HFFc6 (cell line): Measurements from ENCODE around the gene ITPK1. TPM values are rescaled to one million over a fixed set of nuclear protein-coding genes. Genes with fewer than 3 reads are reported as not detected.

Source experiments
- DNase-seq: peaks from one replicate; pipeline ENCODE4 v3.0.0-alpha.2; 2018
- H3K27ac Mint-ChIP-seq: 2 replicates; pipeline ENCODE4 v1.8.0; 2020; ENCODE audit warnings: mild to moderate bottlenecking, mixed read lengths
- H3K27me3 Mint-ChIP-seq: 2 replicates; pipeline ENCODE4 v1.8.0; 2021; ENCODE audit warnings: mild to moderate bottlenecking, moderate library complexity, mixed read lengths; ENCODE audit not compliant: insufficient read depth
- H3K36me3 Mint-ChIP-seq: 2 replicates; pipeline ENCODE4 v1.8.0; 2021; ENCODE audit warnings: low read depth, mixed read lengths
- H3K4me1 Mint-ChIP-seq: 2 replicates; pipeline ENCODE4 v1.8.0; 2020; ENCODE audit warnings: low read depth, mixed read lengths
- H3K4me3 Mint-ChIP-seq: 2 replicates; pipeline ENCODE4 v1.8.0; 2020; ENCODE audit warnings: mild to moderate bottlenecking, moderate library complexity, mixed read lengths
- H3K9me3 Mint-ChIP-seq: 2 replicates; pipeline ENCODE4 v1.8.0; 2020; ENCODE audit warnings: mild to moderate bottlenecking, mixed read lengths
- CTCF ChIP-seq: fragments of 200-600 bp; sonication (generic); IDR thresholded peaks from 2 replicates; pipeline ENCODE4 v1.5.0; 2021; ENCODE audit warnings: antibody characterized with exemption, mild to moderate bottlenecking
- total RNA-seq, 6 experiments: library from RNA; stranded (reverse); fragmentation: NEBNext Ultra II Directional; extraction: Animal tissue kit (Norgen Biotek cat#: 25700); gene quantifications; 2 replicates in 1 of 6; 3 replicates in 5 of 6; pipeline ENCODE4 v1.2.3, GENCODE V29; 2021

Gene ITPK1
- total RNA-seq, 6 experiments from 2014 or later: 27.3 to 38.1 (median 32.4) TPM

DNA sequence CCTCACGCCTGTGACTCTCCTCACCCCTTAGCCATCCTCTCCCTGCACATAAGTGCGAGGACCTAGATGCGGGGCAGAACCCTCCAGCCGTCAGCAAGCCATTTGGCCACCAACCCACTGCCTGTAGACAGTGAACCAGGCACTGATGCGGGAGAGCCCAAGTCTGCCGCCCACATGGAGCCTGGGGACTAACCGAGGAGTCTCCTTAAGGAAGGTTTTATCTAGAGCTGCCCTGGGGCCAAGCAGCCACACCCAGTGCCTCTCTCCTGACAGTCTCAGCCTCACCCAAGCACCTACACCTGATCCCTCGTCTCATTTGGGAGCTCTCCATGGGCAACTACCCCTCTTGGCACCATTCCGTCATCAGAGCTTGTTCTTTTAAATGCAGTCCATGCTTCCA lies 120.1 kb downstream of the ITPK1 start:
- H3K9me3 Mint-ChIP-seq: no peaks in the 10 kb centered on the region
- no peak for TF ChIP-seq CTCF
- H3K4me3 Mint-ChIP-seq: no peak overlapping the region
- no peaks in the 10 kb centered on the region for H3K4me1 Mint-ChIP-seq
- no peak overlapping the region for H3K27ac Mint-ChIP-seq
- no peak for DNase-seq
- H3K36me3 Mint-ChIP-seq: no peaks in the 10 kb centered on the region
- H3K27me3 Mint-ChIP-seq: no peaks in the 10 kb centered on the region; the same call in none of the 2 replicates

DNA sequence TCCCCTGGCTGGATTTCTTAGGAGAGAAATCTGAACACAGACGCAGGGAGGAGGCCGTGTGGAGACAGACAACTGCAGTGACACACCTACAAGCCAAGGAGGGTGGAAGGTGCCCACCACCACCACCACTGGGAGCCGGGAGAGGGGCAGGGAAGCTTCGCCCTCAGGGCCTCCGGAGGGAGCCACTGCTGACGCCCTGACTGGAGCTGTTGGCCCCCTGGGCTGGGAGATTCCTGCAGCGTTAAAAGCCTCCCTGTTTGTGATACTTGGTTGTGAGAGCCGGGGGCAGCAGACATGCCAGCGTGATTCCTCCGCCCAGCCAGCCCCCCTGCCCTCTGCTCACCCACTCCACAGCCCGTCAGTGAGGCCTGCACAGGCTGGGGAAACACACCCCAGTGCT lies 120.8 kb downstream of the ITPK1 start:
- Mint-ChIP-seq H3K36me3 (peaks cover 4% of the 10 kb centered on the region; the same call in 1 of the 2 replicates), H3K4me1 (no peaks in the 10 kb centered on the region), H3K4me3 (no peak overlapping the region), H3K27ac (no peak overlapping the region), H3K27me3 (no peaks in the 10 kb centered on the region; the same call in none of the 2 replicates), H3K9me3 (no peaks in the 10 kb centered on the region)
- no peak for DNase-seq
- no peak for TF ChIP-seq CTCF

- H3K27me3 Mint-ChIP-seq: no peaks in the 10 kb centered on the region; the same call in none of the 2 replicates
- H3K4me1 Mint-ChIP-seq: no peaks in the 10 kb centered on the region
- no peak overlapping the region for H3K4me3 Mint-ChIP-seq
- H3K9me3 Mint-ChIP-seq: no peaks in the 10 kb centered on the region
- H3K27ac Mint-ChIP-seq: no peak overlapping the region
- no peak for TF ChIP-seq CTCF
- DNase-seq: no peak
- peaks cover 6% of the 10 kb centered on the region; the same call in 1 of the 2 replicates for H3K36me3 Mint-ChIP-seq
Observed at GRCh38 chr14:92994131-92994676, 121.5 kb downstream of the ITPK1 start.

DNA sequence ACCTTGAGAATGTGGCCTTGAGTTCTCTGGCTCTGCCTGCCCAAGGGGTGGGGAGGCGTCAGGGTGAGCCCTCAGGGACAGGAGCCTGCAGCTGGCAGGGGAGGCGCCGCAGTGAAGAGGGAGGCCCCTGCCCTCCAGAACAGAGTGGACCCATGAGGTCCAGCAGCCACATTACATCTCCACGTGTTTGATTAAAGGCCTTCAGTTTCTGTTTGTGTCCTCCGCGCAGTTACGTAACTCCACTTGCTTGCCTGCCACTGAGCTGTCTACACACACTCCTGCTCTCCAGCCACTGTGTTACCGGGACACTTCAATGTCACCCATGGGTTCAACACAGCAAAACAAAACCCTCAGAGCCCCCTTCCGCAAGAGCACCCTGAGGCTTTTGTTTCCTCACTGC lies 122.4 kb downstream of the ITPK1 start:
- no peak overlapping the region for H3K4me3 Mint-ChIP-seq
- no peak overlapping the region for H3K27ac Mint-ChIP-seq
- no peaks in the 10 kb centered on the region; the same call in none of the 2 replicates for H3K27me3 Mint-ChIP-seq
- no peak for TF ChIP-seq CTCF
- H3K9me3 Mint-ChIP-seq: no peaks in the 10 kb centered on the region
- no peak for DNase-seq
- no peaks in the 10 kb centered on the region for H3K4me1 Mint-ChIP-seq
- peaks cover 6% of the 10 kb centered on the region; the same call in 1 of the 2 replicates for H3K36me3 Mint-ChIP-seq

GRCh38 chr14:92991536-92991935 lies 124.2 kb downstream of the ITPK1 start:
- Mint-ChIP-seq H3K4me3 (no peak overlapping the region), H3K27ac (no peak overlapping the region), H3K27me3 (no peaks in the 10 kb centered on the region; the same call in none of the 2 replicates), H3K4me1 (peaks cover 2% of the 10 kb centered on the region), H3K36me3 (peaks cover 6% of the 10 kb centered on the region; the same call in 1 of the 2 replicates), H3K9me3 (no peaks in the 10 kb centered on the region)
- no peak for DNase-seq
- no peak for TF ChIP-seq CTCF
